Neuronal stem cell (in vitro differentiated cells): ENCODE results near the gene GTF2H1.

Experiments used
- DNase-seq: peaks from one replicate; pipeline ENCODE4 v3.0.0-alpha.2; 2013; ENCODE audit warnings: low spot score
- H2AFZ ChIP-seq: one replicate; pipeline ENCODE4 v1.6.1; 2013; ENCODE audit warnings: mild to moderate bottlenecking, low read length, inconsistent platforms
- H2AK5ac ChIP-seq: 2 replicates; pipeline ENCODE4 v1.6.1; 2013; ENCODE audit warnings: low read depth, mild to moderate bottlenecking, inconsistent platforms, low read length, moderate library complexity, mixed read lengths
- H2BK120ac ChIP-seq: 2 replicates; pipeline ENCODE4 v1.6.1; 2013; ENCODE audit warnings: low read depth, mild to moderate bottlenecking, inconsistent platforms, low read length, moderate library complexity, mixed read lengths
- H2BK12ac ChIP-seq: one replicate; pipeline ENCODE4 v1.6.1; 2013; ENCODE audit warnings: low read length, inconsistent platforms
- H2BK15ac ChIP-seq: 2 replicates; pipeline ENCODE4 v1.6.1; 2013; ENCODE audit warnings: mild to moderate bottlenecking, low read length, inconsistent platforms, mixed read lengths
- H2BK5ac ChIP-seq: one replicate; pipeline ENCODE4 v1.6.1; 2013; ENCODE audit warnings: inconsistent platforms, mild to moderate bottlenecking, low read length, moderate library complexity
- H3K14ac ChIP-seq: one replicate; pipeline ENCODE4 v1.6.1; 2013; ENCODE audit warnings: low read length, inconsistent platforms
- H3K18ac ChIP-seq: 2 replicates; pipeline ENCODE4 v1.6.1; 2013; ENCODE audit warnings: low read length, inconsistent platforms
- H3K23ac ChIP-seq: 2 replicates; pipeline ENCODE4 v1.6.1; 2013; ENCODE audit warnings: low read depth, mild to moderate bottlenecking, mixed read lengths, low read length, inconsistent platforms; ENCODE audit not compliant: poor library complexity
- H3K27ac ChIP-seq: replicated peaks from 3 replicates; pipeline ENCODE4 v1.5.1; 2013; ENCODE audit warnings: low read length, inconsistent platforms
- H3K27me3 ChIP-seq, 3 experiments: 2 replicates each; pipeline ENCODE4 v1.6.1; 2013; ENCODE audit warnings: low read length in 3 of 3, mild to moderate bottlenecking in 2 of 3, inconsistent platforms in 1 of 3, low read depth in 1 of 3, mixed read lengths in 1 of 3, moderate library complexity in 1 of 3; ENCODE audit not compliant: control insufficient read depth in 3 of 3, insufficient read depth in 3 of 3
- H3K36me3 ChIP-seq, 2 donors: replicated peaks in 1 of 2; 2 replicates each; pipeline ENCODE4 v1.6.1; 2013; ENCODE audit warnings: low read length in 2 of 2; ENCODE audit not compliant: control insufficient read depth in 2 of 2, insufficient read depth in 2 of 2
- H3K4ac ChIP-seq: 2 replicates; pipeline ENCODE4 v1.6.1; 2013; ENCODE audit warnings: inconsistent platforms, mild to moderate bottlenecking, low read length, moderate library complexity
- H3K4me1 ChIP-seq, 2 donors: 1 replicate in 1 of 2; 2 replicates in 1 of 2; pipeline ENCODE4 v1.6.1; 2013; ENCODE audit warnings: low read length in 2 of 2, low read depth in 1 of 2; ENCODE audit not compliant: control insufficient read depth in 2 of 2, insufficient read depth in 1 of 2
- H3K4me2 ChIP-seq: one replicate; pipeline ENCODE4 v1.6.1; 2013; ENCODE audit warnings: mild to moderate bottlenecking, low read length, inconsistent platforms; ENCODE audit not compliant: insufficient read depth, poor library complexity, severe bottlenecking
- H3K4me3 ChIP-seq, 2 donors: 2 replicates each; pipeline ENCODE4 v1.5.1; 2013; ENCODE audit warnings: low read length in 2 of 2, mild to moderate bottlenecking in 2 of 2, inconsistent platforms in 1 of 2, moderate library complexity in 1 of 2
- H3K79me1 ChIP-seq: one replicate; pipeline ENCODE4 v1.6.1; 2013; ENCODE audit warnings: low read depth, mild to moderate bottlenecking, inconsistent platforms, low read length, moderate library complexity
- H3K9ac ChIP-seq: one replicate; pipeline ENCODE4 v1.6.1; 2013; ENCODE audit warnings: mild to moderate bottlenecking, low read depth, low read length, inconsistent platforms; ENCODE audit not compliant: poor library complexity
- H3K9me3 ChIP-seq, 2 donors: replicated peaks in 1 of 2; 2 replicates each; pipeline versions ENCODE3 to v1.6.1; 2013; ENCODE audit warnings: low read length in 2 of 2, mild to moderate bottlenecking in 2 of 2, inconsistent platforms in 1 of 2, low read depth in 1 of 2, mixed read lengths in 1 of 2, moderate library complexity in 1 of 2; ENCODE audit not compliant: control insufficient read depth in 2 of 2, insufficient read depth in 1 of 2
- H4K8ac ChIP-seq: one replicate; pipeline ENCODE4 v1.6.1; 2013; ENCODE audit warnings: low read depth, mild to moderate bottlenecking, inconsistent platforms, low read length, moderate library complexity
- H4K91ac ChIP-seq: one replicate; pipeline ENCODE4 v1.6.1; 2013; ENCODE audit warnings: low read length, low read depth, mild to moderate bottlenecking, inconsistent platforms; ENCODE audit not compliant: poor library complexity
- WGBS, 2 donors: extraction: QIAGEN DNeasy Blood & Tissue Kit; methylation state at CpG; one replicate each; pipeline ENCODE4 v1.1.7; 2013; ENCODE audit warnings: missing lambda C conversion rate in 2 of 2, mixed read lengths in 1 of 2; ENCODE audit not compliant: insufficient read length in 2 of 2, insufficient replicate concordance in 1 of 2; ENCODE audit errors: extremely low coverage in 2 of 2; 5-methylcytosine and 5-hydroxymethylcytosine counted together

GTF2H1 gene

GRCh38 chr11:18313965-18314763 is 8.2 kb upstream of the GTF2H1 start:
- WGBS, 2 donors = no CpG with 5 or more reads among the region's 10 CpGs
- H2BK5ac ChIP-seq = no peak overlapping the region
- H4K91ac ChIP-seq = no peak overlapping the region
- H2BK12ac ChIP-seq = no peak overlapping the region
- H2AFZ ChIP-seq = no peak overlapping the region
- H3K4me3 ChIP-seq = no peak overlapping the region
- H3K27ac ChIP-seq = no peak overlapping the region
- H3K36me3 ChIP-seq = peaks cover 6 to 56% of the 10 kb centered on the region in 2 donors
- no peak overlapping the region for H3K14ac ChIP-seq
- DNase-seq = no peak
- no peak overlapping the region for H3K4me2 ChIP-seq
- no peak overlapping the region for H3K9ac ChIP-seq
- no peak overlapping the region for H4K8ac ChIP-seq
- H2BK15ac ChIP-seq = no peak overlapping the region
- H3K4me1 ChIP-seq = peaks cover 0 to 8% of the 10 kb centered on the region in 2 donors
- H3K79me1 ChIP-seq = peaks cover 3% of the 10 kb centered on the region
- no peak overlapping the region for H2BK120ac ChIP-seq
- H3K9me3 ChIP-seq = no peaks in the 10 kb centered on the region
- H3K18ac ChIP-seq = no peak overlapping the region
- H2AK5ac ChIP-seq = no peak overlapping the region
- H3K4ac ChIP-seq = no peak overlapping the region
- H3K27me3 ChIP-seq = no peaks in the 10 kb centered on the region
- H3K23ac ChIP-seq = no peak overlapping the region

DNA sequence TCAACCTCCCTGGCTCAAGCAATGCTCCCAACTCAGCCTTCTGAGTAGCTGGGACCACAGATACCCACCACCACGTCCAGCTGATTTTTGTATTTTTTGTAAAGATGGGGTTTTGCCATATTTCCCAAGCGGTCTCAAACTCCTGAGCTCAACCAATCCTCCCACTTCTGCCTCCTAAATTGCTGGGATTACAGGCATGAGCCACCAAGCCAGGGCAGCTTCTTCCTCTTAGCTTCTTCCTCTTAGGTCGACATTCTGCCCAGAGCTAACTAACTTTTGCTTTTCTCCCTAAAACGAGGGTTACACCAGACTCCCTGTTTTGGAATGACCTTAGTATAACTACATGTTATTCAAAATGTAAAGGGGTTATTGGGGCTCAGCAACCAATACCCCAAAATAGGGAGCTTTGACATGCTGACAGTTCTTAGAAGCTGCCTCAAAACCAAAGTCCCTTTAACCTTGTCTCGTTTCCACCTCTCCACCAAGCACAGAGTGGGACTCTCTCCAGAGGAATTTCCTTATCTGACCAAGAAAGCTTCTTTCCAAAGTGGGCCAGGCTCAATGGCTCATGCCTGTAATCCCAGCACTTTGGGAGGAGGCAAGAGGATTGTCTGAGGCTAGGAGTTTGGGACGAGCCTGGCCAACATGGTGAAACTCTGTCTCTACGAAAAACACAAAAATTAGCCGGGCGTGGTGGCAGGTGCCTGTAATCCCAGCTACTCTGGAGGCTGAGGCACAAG is 7.4 kb upstream of the GTF2H1 start:
- H3K4me1 ChIP-seq = peaks cover 0 to 8% of the 10 kb centered on the region in 2 donors
- H3K79me1 ChIP-seq = peaks cover 3% of the 10 kb centered on the region
- peaks cover 4 to 48% of the 10 kb centered on the region in 2 donors for H3K36me3 ChIP-seq
- no peak overlapping the region for H2BK5ac ChIP-seq
- no peak overlapping the region for H2AFZ ChIP-seq
- no peak overlapping the region for H3K9ac ChIP-seq
- WGBS, 2 donors = no CpG with 5 or more reads among the region's 9 CpGs
- H2BK15ac ChIP-seq = no peak overlapping the region
- H4K91ac ChIP-seq = no peak overlapping the region
- H3K18ac ChIP-seq = no peak overlapping the region
- H3K9me3 ChIP-seq = no peaks in the 10 kb centered on the region
- H4K8ac ChIP-seq = no peak overlapping the region
- no peak overlapping the region for H3K27ac ChIP-seq
- no peak overlapping the region for H2BK120ac ChIP-seq
- DNase-seq = no peak
- no peak overlapping the region for H3K4ac ChIP-seq
- no peak overlapping the region for H2AK5ac ChIP-seq
- H3K4me2 ChIP-seq = no peak overlapping the region
- H3K4me3 ChIP-seq = no peak overlapping the region
- no peaks in the 10 kb centered on the region for H3K27me3 ChIP-seq
- H3K14ac ChIP-seq = no peak overlapping the region
- no peak overlapping the region for H2BK12ac ChIP-seq
- no peak overlapping the region for H3K23ac ChIP-seq

DNA sequence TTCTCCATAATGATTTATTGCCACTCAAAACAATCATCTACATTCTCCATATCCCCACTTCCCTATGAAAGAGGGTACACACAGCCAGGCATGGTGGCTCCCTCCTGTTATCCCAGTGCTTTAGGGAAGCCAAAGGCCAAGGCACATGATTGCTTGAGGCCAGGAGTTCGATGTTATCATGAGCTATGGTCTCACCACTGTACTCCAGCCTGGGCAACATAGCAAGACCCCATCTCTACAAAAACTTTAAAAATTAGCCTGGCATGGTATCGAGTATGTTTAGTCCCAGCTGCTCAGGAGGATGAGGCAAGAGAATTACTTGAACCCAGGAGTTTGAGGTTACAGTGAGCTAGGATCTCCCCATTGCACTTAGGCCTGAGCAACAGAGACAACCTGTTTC is 6.5 kb upstream of the GTF2H1 start:
- WGBS, 2 donors = no CpG with 5 or more reads among the region's 2 CpGs
- Histone ChIP-seq H3K4me2 (no peak overlapping the region), H3K14ac (no peak overlapping the region), H3K4me1 (peaks cover 0 to 11% of the 10 kb centered on the region in 2 donors), H3K79me1 (peaks cover 3% of the 10 kb centered on the region), H4K91ac (no peak overlapping the region), H3K9ac (no peak overlapping the region), H4K8ac (no peak overlapping the region), H3K4ac (no peak overlapping the region), H3K9me3 (no peaks in the 10 kb centered on the region), H2AFZ (no peak overlapping the region), H2BK5ac (no peak overlapping the region), H3K18ac (no peak overlapping the region), H2BK12ac (no peak overlapping the region), H2AK5ac (no peak overlapping the region), H2BK120ac (no peak overlapping the region), H3K4me3 (no peak overlapping the region), H3K36me3 (peaks cover 0 to 38% of the 10 kb centered on the region in 2 donors), H2BK15ac (no peak overlapping the region), H3K27me3 (no peaks in the 10 kb centered on the region), H3K27ac (no peak overlapping the region), H3K23ac (no peak overlapping the region)
- DNase-seq = no peak

GRCh38 chr11:18317551-18317950 is 4.8 kb upstream of the GTF2H1 start:
- Histone ChIP-seq H3K79me1 (peaks cover 3% of the 10 kb centered on the region), H4K91ac (no peak overlapping the region), H3K4me1 (peaks cover 3 to 9% of the 10 kb centered on the region in 2 donors), H3K9ac (no peak overlapping the region), H3K18ac (no peak overlapping the region), H3K4ac (no peak overlapping the region), H3K23ac (no peak overlapping the region), H3K27ac (no peak overlapping the region), H2BK120ac (no peak overlapping the region), H2AFZ (no peak overlapping the region), H3K4me3 (no peak overlapping the region), H3K9me3 (no peaks in the 10 kb centered on the region), H4K8ac (no peak overlapping the region), H2BK12ac (no peak overlapping the region), H3K36me3 (peaks cover 0 to 24% of the 10 kb centered on the region in 2 donors), H3K27me3 (no peaks in the 10 kb centered on the region), H2BK15ac (no peak overlapping the region), H2BK5ac (no peak overlapping the region), H3K14ac (no peak overlapping the region), H3K4me2 (no peak overlapping the region), H2AK5ac (no peak overlapping the region)
- WGBS, 2 donors = no CpG with 5 or more reads among the region's 4 CpGs
- DNase-seq = no peak
